Amniotic stem cell (primary cell): Measurements from ENCODE around the gene B3GLCT.
"Not testable (repeated sequence)": the region's sequence is repeated elsewhere in the genome, so short reads cannot be mapped to it uniquely, and the experiment has no call there.

Experiments used
- DNase-seq: peaks from one replicate; lab custom pipeline; 2025; lab: John Stamatoyannopoulos, UW

B3GLCT gene

DNA sequence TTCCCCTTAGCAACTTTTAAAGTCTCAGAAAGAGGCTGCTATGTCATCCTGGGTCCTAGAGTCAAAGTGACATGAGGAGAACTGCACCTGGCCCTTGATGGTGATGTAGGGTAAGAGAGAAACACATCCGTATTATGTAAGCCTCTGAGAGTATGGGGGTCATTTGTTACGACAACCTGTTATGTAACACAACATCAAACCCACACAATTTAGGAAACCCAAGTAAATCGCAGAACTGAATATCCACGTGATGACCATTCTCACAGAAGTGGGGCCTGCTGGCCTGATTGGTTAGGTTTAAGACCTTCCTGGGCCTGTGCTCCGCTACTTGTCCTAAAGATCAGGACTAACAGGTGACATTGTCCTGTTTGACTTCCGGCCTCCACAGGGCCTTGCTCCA is 15.3 kb upstream of the B3GLCT start:
- DNase-seq, result no peak

DNA sequence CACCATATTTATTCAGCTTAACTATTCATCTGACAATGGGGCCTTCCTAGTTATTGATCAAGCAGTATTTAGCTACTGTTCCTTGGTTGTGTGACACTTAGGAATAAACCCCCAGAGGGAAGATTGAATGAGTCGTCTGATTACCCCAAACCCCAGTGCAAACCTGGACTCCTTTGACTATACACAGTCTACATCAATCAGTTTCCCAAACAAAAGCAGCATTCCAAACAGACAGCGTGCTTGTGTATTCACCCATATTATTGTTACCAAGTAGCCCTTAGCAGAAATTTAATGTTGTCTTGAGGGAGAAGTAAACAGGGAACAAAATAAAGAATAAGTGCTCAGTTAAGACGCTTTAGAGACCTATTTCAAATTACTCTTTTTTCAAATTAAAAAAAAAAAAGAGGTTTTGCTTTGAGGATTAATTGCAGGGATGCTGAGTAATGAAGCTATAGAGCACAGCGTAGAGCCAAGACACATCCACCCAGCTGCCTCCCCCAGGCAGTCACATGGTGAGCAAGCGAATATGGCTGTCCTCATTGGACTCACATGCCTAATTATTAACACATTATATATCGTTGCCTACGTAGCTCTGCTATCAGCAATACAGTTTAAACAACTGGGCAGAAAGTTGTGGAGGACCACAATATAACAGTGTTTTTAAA is 14.7 kb upstream of the B3GLCT start:
- DNase-seq, result no peak

DNA sequence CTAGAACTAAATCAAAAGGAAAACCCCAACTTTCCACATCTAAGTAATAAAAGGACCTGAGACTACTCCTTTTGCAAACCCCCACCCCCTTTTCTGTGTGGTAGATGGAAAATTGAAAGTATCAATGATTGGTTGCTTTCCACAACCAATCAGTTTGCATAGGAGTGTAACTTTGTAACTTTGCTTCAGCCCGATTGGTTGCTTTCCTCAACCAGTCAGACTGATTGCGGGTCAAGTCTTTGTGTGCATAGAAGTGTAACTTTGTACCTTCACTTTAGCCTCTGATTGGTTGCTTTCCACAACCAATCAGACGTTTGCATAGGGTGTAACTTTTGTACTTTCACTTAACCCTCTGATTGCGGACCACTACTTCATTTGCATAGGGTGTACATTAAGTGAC is 8.0 kb upstream of the B3GLCT start:
- DNase-seq, result no peak

DNA sequence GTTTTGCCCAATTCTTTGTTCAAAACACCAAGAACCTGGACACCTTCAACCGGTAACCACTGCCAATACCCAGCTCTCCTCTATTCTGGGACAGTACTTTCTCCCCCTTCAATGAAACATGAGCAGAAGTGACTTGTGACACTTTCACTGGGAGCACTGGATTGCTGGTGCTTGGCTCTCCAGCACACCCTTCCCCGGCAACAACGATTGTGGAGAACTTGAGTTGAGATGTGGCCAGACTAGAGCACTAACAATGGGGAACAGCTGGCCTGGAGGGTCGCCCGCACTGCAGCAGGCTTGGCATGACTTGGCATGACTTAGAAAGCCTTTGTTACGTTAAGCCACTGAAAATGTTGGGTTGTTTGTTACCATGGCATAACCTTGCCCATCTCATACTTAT is 7.5 kb upstream of the B3GLCT start:
- no peak for DNase-seq

DNA sequence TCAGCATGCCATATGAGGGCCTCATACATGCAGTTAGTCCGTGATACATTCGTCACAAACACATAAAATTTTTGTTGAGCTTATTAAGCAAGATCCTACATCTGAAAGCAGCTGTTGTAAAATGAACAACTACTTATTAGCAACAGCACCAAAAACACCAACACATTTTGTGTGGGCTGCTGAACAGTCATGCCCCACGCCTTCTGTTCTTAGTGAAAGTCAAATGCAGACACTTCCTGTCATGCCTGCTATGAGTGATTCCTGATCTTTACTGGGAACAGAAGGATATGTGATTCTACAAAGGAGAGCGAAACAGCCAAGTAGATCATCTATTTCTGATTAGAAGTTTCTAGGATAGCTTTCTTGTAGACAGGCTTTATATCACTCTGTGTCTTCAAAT is 4.2 kb upstream of the B3GLCT start:
- no peak for DNase-seq

DNA sequence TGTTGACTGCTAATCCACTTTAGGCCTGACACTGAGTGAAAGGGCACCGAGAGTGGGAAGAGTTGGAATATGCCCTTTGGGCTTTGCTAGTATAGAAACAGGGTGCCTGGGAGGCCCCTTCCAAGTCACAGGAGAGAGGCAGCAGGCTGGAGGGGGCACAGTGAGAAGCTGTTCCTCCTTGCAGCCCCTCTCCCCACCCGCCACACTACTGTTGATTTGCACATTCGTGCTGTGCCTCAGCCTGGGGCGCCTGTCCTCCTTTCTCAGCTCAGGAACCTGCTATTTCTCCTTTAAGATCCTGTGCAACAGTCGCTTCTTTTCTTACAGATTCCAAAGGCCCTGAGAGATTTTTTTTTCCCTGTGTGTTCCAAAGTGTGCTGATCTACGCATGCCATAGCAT is 2.8 kb upstream of the B3GLCT start:
- no peak for DNase-seq

DNA sequence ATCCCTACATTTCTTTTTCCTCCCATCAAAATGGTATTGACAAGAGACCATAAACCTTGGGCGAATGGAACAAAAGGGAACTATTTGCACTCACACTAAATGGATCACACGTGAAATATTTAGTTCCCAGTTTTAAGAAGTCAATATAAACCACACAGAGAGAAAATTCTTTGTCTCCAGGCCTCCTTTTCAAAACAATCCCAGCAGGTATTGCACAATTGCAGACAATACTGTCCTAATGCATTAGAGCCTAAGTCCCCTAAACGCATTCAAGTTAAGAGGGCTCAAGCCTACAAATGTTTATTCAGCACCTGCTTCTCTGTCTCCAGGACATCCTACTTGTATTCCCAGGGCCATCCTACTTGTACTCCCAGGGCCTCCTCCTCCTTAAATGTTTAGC is 1.3 kb upstream of the B3GLCT start:
- DNase-seq, result no peak

DNA sequence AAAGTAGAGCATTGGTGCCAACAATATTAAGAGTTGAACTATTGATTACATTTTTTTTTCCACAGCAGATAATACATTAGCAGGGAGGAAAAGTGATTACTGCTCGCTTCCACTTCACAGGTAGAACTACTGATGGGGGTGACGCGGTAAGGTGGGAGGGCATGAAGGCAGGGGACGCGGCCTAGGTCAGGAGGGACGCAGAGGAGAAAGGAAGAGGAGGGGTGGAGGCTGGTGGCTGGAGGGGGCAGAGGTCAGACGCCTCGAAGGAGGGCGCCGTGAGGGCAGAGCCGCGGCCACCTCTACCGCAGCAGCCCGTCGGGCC is 287 bp upstream of the B3GLCT start:
- DNase-seq, result no peak

DNA sequence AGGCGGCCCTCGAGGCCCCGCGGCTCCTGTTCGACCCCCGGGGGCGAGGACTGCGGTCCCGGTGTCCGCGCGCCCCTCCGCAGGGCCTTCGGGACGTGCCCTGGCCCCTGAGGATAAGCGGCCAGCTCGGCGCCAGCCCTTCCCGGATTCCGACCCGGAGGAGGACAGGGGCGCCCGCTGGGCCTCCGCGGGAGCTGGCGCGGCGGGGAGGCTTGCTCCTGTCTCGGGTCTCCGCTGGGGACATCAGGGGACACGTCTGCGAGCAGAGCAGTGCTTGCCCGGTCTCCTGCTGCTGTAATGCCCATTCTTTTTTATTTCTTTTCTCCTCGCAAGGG is 829 bp downstream of the B3GLCT start:
- no peak for DNase-seq

DNA sequence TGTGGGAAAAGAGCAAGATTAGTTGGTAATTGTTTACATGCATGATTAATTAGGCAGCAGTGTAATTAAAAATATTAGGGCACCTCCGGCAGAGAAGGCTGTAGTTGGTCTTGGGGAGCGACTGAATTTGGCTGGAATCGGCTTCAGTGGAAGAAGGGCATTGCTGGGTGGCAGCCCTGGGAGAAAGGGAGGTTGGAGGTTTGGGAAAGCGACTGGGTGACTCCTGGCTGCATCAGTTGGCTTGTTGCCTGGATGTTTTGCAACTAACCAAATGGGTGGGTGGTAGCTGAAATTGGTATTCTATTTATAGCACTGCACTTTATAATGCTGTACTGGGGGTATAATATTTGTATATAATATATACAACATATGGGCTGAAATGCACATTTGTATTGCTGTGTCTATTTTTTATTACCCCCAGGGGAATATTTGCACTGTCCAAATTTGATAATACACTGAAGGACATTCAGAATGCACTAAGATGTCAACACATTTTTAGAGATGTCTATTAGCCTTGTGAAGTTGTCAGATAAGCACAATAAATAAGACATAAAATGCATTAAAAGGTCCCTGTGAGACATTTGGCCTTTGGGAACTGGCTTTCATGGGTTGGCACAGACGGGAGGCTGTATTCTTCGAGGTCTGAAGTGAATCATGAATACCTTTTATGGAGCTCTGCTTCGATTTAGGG is 1.7 kb downstream of the B3GLCT start:
- DNase-seq, result no peak

DNA sequence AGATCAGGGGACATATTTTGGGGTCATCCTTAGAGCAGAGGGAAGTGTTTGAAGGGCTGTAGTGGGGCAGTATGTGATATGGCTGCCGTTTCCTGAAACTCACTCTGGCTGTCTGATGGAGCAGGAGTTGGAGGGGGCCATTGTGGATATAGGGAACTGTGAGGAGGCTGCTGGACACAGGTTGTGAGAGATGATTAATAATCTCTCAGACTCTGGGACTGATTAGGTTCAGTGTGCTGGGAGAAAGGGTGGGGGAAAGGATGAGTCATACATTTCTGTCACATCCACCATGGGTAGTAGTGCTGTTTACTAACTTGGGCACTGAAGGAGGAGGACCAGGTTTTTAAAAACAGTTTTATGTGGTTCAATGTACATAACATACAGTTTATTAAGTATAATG is 4.8 kb downstream of the B3GLCT start:
- no peak for DNase-seq

DNA sequence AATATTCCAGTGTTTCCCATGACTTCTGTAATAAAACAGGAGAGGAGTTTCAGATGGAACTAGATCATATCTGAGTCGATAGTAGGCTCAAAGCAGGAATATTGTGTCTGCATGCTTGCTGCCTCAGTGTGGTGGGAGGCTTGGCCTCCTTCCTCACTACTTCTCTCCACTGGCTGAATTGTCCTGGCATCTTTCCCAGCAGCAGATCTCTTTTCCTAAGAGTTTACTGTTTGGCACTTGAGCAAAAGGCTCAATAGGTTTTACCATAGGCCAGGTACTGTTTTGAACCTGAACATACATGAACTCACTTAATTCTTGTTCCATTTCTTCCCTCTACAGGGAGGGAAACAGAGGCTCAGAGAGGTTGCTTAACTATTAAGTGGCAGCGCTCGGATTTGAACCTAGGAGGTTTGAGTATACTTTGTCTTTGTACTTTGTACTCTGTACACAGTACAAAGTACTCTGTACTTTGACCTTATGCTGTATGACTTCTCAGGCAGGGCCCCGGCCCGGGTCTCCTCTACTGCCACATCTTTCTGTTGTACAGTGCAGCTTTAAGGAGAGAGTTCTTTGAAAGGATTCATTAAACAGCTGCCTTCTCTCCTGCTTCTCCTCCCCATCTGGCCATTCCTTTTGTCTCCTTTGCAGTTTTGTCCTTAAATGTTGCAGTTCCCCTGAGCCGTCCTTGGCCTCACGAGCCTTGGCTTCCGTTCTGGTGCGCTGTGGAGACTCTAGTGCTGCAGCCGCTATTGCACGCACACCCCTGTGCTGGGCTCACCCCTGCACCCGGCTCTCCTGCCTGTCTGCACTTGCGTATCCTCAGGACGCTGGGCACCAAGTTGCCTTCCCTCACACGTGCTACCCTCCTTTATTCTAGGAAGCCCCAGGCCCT is 8.1 kb downstream of the B3GLCT start:
- no peak for DNase-seq

DNA sequence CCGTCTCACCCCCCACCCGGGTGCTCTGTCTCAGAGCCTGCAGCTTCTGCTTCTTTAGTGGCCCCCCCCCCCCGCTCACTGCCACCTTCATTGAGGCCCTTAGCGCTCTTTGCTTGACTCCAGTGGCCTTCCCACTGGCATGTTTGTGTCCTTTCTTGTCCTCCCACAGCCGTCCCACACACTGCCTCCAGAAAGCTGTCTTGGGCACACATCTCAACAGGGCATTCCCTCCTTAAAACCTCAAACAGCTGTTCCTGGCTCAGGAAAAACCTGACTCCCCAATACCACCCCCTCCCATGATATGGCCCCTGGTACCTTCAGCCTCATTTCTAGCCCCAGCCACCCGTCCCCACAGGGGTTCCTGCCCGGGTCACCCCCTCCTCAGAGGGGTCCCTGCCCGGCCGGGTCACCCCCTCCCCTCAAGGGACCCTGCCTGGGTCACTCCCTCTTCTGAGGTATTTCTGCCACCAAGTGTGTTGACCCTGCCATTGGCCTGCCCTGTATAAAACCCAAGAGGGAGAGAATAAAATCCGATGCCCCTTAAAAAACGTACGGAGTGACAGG is 8.9 kb downstream of the B3GLCT start:
- no peak for DNase-seq

DNA sequence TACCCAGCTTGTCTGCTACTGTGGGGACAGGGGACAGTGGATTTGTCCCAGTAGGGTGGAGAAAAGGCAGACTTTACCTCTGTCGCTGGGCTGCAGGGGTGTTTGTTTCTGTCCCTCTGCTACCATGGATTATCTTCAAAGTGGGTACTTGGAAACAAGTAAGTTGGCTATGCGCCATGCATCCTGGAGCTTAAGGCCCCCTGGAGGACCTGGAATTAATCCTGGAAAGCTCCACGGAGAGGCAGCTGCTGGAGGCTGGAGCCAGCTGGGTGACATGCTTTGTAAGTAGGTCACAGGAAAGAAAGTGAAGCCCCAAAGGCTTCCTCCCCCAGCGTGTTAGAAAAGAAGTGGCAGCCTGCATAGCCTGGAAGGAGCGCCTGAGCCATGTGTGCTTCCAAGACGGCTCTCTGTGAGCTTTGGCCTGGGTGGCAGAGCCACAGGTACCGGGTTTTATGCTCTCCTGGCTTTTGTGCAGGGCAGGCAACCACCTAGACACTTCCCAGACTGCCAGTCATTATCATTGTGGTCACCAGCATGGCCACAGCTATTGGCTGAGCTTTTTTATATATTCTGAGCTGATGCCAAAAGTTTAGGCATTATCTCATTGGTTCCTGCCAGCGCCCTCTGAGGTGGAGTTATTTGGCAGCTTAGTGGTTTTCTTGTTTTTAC is 9.5 kb downstream of the B3GLCT start:
- no peak for DNase-seq

DNA sequence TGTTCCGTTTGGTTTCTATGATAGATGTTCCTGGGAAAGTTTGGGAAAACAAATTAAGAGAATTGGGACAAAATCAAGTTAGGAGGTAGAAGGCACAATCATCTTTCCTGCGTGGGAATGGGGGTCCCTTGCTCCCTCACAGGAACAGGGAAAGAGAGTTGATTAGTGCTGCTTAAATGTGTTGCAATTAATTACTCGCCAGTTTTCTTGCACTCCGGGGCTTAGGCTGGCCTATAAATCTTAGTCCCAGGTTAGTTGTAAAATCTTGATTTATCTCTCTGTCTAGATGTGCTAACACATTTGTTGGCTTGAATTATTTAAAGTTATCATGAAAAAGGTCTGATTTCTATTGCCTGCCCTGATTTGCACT is 10.1 kb downstream of the B3GLCT start:
- DNase-seq, result no peak

DNA sequence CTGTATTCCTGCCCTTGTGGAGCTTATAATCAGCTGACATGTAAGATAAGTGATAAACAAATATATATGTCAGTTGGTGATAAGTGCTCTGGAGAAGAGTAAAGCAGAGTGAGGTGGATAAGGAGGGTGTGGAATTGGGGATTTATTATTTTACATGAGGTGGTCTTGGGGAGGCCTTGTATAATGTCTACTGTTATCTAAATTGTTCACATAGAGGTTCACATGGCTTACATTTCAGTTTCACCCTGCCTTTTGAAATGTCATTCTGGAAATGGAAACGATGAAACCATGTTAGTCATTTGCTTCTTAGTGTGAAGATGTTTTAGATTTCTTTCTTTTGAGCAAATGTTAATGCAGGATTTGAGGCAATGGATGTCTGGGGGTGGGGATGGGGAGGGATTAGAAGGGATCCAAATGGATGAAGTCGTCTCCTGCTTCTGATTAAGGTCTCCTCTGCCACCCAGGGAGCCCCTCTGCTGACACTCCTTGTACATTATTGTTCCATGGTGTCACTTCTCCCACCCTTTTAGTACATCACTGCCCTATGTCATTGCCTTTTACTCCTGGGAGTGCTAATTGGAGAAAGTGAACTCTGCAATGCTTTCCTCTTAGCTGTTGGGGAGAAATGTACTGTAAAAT is 14.0 kb downstream of the B3GLCT start:
- DNase-seq, result no peak

DNA sequence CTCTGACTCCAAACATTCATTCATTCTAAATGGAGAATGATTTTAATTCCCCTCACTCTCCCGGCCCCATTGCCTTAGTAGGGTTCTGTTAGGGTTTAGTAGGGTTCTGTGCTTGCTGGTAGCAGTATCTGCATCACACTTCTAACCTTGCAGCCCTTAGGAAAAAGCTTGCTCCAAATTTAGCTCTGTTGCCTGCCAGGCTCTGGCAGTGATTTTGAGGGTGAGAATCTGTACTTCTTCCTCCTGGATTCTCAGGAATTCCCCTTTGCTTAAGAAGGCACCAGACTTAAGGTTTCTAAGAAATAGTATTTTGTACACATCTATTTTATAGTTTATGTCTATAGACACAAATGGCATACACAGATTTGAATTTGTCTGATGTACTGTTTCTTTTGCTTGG is 14.7 kb downstream of the B3GLCT start:
- DNase-seq, result no peak

DNA sequence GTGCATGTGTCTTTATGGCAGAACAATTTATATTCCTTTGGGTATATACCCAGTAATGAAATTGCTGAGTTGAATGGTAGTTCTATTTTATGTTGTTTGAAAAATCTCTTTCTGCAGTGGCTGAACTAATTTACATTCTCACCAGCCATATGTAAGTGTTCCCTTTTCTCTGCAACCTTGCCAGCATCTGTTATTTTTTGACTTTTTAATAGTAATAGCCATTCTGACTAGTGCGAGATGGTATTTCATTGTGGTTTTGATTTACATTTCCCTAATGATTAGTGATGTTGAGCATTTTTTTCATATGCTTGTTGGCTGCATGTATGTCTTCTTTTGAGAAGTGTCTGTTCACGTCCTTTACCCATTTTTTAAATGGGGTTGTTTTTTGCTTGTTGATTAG is 17.1 kb downstream of the B3GLCT start:
- DNase-seq, result not testable (repeated sequence)

DNA sequence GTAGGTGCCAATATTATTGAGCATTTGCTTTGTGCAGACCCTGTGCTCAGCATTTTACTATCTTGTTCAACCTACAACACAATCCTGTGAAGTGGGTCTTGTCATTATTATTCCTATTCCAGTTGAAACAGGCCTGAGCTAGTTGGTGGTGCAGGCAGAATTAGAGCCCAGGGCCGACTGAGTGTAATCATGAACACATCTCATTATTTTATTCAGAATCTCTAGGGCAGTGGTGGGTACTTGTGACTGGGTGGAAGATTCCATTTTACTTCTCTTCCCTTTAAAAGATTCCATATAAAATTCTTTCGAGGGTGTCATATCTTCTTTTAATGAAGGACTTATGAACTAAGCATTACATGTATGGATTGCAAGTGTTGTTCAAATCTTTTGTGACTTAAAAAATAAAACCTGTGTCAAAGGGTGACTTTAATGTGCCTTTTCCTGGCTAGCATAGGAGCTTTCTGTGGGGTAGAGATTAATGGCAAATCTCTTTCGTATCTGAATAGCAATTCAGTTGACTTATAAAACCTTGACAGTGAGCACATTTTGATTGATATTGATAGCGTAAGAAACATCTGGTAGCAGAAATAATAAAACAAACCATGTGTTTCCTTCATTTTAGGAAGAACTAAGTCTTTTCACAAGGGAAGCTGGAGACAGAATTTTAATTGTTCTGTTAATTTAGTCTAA is 20.3 kb downstream of the B3GLCT start:
- no peak for DNase-seq

DNA sequence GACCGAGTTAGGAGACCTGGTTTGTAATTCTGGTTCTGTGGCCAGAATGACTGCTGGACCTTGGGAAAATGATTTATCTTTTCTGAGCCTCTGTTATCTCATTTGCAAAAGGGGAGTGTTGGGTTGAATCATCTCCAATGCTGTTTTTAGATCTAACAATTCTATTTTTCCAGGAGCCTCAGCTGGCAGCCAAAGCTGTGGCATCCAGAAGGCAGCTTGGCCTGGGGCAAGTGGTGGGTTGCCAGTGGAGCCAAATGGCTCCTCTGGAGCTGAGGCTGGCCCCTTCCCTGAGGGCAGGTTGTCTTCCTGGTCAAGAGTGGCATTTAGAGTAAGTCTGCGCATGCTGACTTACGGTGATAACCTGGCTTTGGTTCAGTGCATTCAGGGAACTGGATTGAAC is 21.3 kb downstream of the B3GLCT start:
- no peak for DNase-seq

DNA sequence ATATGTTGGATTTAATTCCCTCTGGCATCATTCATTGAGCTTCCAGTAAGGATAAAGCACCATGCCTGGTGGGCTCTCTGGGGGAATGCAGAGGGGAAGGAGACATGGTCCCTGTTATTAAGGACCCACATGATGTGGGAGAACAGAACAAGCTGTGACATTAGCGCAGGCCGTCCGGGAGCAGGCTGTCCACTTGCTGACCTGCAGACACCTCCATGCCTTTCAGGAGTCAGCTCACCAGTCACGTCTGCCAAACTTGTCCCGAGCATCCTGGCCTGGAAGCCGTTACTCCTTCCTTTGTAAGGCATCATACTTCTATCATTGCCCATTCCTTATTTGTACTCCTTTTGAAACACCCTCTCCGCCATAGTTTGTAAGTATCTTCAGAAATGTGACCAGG is 23.4 kb downstream of the B3GLCT start:
- DNase-seq, result no peak

DNA sequence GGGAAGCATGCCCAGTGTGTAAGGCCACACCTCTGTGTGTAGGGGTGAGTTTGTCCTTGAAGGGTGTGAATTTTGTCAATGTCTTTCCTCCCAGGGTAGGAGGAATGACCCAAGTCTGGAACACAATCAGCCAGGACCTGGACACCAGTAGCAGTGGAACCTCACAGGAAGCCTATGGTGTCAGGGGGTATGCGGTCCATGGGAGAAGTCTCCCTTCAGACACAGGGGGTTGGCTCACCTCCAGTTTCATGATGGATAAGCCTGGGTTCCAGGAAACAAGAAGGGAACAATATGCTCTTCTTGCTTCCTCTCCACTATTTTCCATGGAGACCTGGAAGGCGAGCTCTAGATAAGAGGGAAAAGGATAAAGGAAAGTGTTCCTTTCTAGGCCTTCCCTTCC is 23.9 kb downstream of the B3GLCT start:
- DNase-seq, result no peak
